ENCODE measurements around the gene DGKI.

- TF ChIP-seq ZNF274 (IDR thresholded peaks at IDR 0.05; ENCODE audit: low read depth, low read length) = no peak
- no peak for TF ChIP-seq YY1 (IDR thresholded peaks at IDR 0.05; ENCODE audit: insufficient read depth, insufficient read length)
- TF ChIP-seq SUZ12 (IDR thresholded peaks at IDR 0.05; ENCODE audit: extremely low read depth, insufficient read depth, insufficient read length) = no peak
Observed at GRCh38 chr7:137844677-137845425, 1.9 kb downstream of the DGKI start.

Measured in NT2/D1 (cell line).